Astrocyte of the spinal cord (primary cell): ENCODE data around the gene NEK6.

Experiments
- DNase-seq: peaks from one replicate; pipeline ENCODE4 v3.0.0; 2011; ENCODE audit warnings: low read depth, low spot score
- H3K4me3 ChIP-seq: 2 replicates; pipeline ENCODE4 v1.5.1; 2011; ENCODE audit warnings: low read depth, mild to moderate bottlenecking, low read length, moderate library complexity
- CTCF ChIP-seq: IDR thresholded peaks from 2 replicates; pipeline ENCODE4 v1.5.1; 2012; ENCODE audit warnings: low read depth, mild to moderate bottlenecking, low read length, inconsistent platforms
- in situ Hi-C: cut with HindIII; loops from 2 replicates; pipeline ENCODE4 v1.10.0; 2017; ENCODE audit warnings: low sequenced_read_pairs

NEK6 gene

GRCh38 chr9:124265551-124265950 lies 7.8 kb downstream of the NEK6 start:
- H3K4me3 ChIP-seq = no peak overlapping the region
- TF ChIP-seq CTCF = no peak
- in situ Hi-C loops = no loop called here
- no peak for DNase-seq

- in situ Hi-C loops = no loop called here
- TF ChIP-seq CTCF = no peak
- no peak for DNase-seq
- no peak overlapping the region for H3K4me3 ChIP-seq
These were observed 8.5 kb downstream of the NEK6 start for GRCh38 chr9:124266139-124266825.

- in situ Hi-C loops = no loop called here
- no peak for TF ChIP-seq CTCF
- DNase-seq = peak; percentile 29
- no peak overlapping the region for H3K4me3 ChIP-seq
These were observed 9.1 kb downstream of the NEK6 start for GRCh38 chr9:124266826-124267201.

GRCh38 chr9:124267271-124267807 lies 9.6 kb downstream of the NEK6 start:
- in situ Hi-C loops = no loop called here
- peak; percentile 83 for DNase-seq
- peak; percentile 13 for TF ChIP-seq CTCF
- H3K4me3 ChIP-seq = no peak overlapping the region

- in situ Hi-C loops = no loop called here
- H3K4me3 ChIP-seq = no peak overlapping the region
- DNase-seq = no peak
- TF ChIP-seq CTCF = no peak
These were observed 10.5 kb downstream of the NEK6 start for GRCh38 chr9:124268248-124268647.

GRCh38 chr9:124268661-124269060 lies 10.9 kb downstream of the NEK6 start:
- TF ChIP-seq CTCF = no peak
- no peak overlapping the region for H3K4me3 ChIP-seq
- in situ Hi-C loops = no loop called here
- DNase-seq = no peak
